Measurements from ENCODE around the gene RAP1A. TPM values are rescaled to one million over a fixed set of nuclear protein-coding genes. Genes with fewer than 3 reads are reported as not detected.
"Not testable (repeated sequence)": the region's sequence is repeated elsewhere in the genome, so short reads cannot be mapped to it uniquely, and the experiment has no call there.

Gene RAP1A
- total and polyA plus RNA-seq, 2 experiments from 2014 or later: 37.6 to 40.0 TPM

GRCh38 chr1:111739925-111740765 lies 120.6 kb downstream of the RAP1A start:
- Histone ChIP-seq H3F3A (ENCODE audit: insufficient read depth) (peaks cover 6% of the 10 kb centered on the region; the same call in 1 of the 2 replicates), H3K27me3 (replicated peaks; ENCODE audit: insufficient read depth) (no peaks in the 10 kb centered on the region), H3K4me3 (peak overlapping the region; percentile 84), H3K9ac (peak overlapping the region; percentile 76), H3K9me2 (ENCODE audit: insufficient read depth) (no peaks in the 10 kb centered on the region), H4K20me1 (ENCODE audit: insufficient read depth) (no peaks in the 10 kb centered on the region), H3K79me2 (ENCODE audit: insufficient read depth) (no peaks in the 10 kb centered on the region), H2AFZ (peak overlapping the region; percentile 83), H3K9me3 (ENCODE audit: low read depth) (no peaks in the 10 kb centered on the region), H3K4me1 (ENCODE audit: insufficient read depth) (peaks cover 17% of the 10 kb centered on the region), H3K4me2 (ENCODE audit: unreplicated experiment) (peak overlapping the region; percentile 86), H3K36me3 (ENCODE audit: low read depth) (no peaks in the 10 kb centered on the region), H3K27ac (peak overlapping the region; percentile 65)
- in situ Hi-C loops (cut with MboI): no loop called here
- peak; percentile 88 for DNase-seq
- TF ChIP-seq EZH2phosphoT487 (IDR thresholded peaks at IDR 0.05; ENCODE audit: insufficient read depth, low read depth): no peak
- TF ChIP-seq EZH2 (IDR thresholded peaks at IDR 0.05; ENCODE audit: insufficient read depth, poor library complexity, severe bottlenecking): no peak
- 2 to 3% methylated on average over 56 to 57 of the region's 63 CpGs for WGBS, 2 experiments (ENCODE audit: low coverage in 1 of 2, low lambda C conversion rate in 2 of 2, missing lambda C conversion rate in 2 of 2)

- H3K36me3 ChIP-seq (ENCODE audit: low read depth); H2AFZ ChIP-seq; DNase-seq; H3K9me3 ChIP-seq (ENCODE audit: low read depth); H3K4me3 ChIP-seq; H3K27me3 ChIP-seq (replicated peaks; ENCODE audit: insufficient read depth); H3K9ac ChIP-seq; H3K4me2 ChIP-seq (ENCODE audit: unreplicated experiment); H4K20me1 ChIP-seq (ENCODE audit: insufficient read depth); H3K9me2 ChIP-seq (ENCODE audit: insufficient read depth); H3K27ac ChIP-seq; in situ Hi-C loops (cut with MboI); H3K79me2 ChIP-seq (ENCODE audit: insufficient read depth): not testable (repeated sequence)
- H3F3A ChIP-seq (ENCODE audit: insufficient read depth): peaks cover 16% of the 10 kb centered on the region
- WGBS, 2 experiments (ENCODE audit: low coverage in 1 of 2, low lambda C conversion rate in 2 of 2, missing lambda C conversion rate in 2 of 2): 95 to 96% methylated on average over 14 of the region's 14 CpGs
- peaks cover 32% of the 10 kb centered on the region for H3K4me1 ChIP-seq (ENCODE audit: insufficient read depth)
Observed at GRCh38 chr1:111742292-111742691, 122.7 kb downstream of the RAP1A start.

DNA sequence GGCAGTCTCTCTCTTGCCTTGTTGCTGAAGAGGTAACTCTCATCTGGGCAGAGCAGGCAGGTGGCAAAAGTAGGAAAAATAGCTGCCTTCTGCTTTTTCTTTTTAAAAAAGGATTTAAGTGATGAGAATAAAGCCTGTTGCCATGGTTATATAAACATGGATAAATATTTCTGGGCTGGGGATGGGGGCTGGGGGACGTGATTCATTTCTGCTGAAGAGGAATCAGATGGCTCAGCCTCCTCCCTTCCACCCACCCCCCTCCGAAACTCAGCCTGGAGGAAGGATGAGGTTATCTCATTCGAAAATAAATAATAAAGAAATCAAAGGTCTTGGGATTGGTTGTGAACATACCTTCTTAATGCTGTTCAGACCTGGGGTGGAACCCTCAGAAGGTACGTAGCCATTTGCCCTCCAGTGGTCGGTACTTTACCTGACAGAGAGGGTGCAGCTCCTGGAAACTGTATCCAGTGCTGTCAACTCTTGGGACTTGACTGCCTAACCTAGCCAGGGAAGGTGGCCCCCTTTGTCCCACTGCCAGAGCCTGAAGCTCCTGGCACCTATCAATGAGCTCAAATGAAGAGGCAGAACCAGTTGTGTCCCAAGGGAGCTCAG lies 123.5 kb downstream of the RAP1A start:
- Histone ChIP-seq H3K36me3 (ENCODE audit: low read depth) (no peaks in the 10 kb centered on the region), H3F3A (ENCODE audit: insufficient read depth) (peaks cover 22% of the 10 kb centered on the region), H3K9ac (no peak overlapping the region), H3K9me2 (ENCODE audit: insufficient read depth) (no peaks in the 10 kb centered on the region), H2AFZ (no peak overlapping the region), H4K20me1 (ENCODE audit: insufficient read depth) (no peaks in the 10 kb centered on the region), H3K9me3 (ENCODE audit: low read depth) (no peaks in the 10 kb centered on the region), H3K79me2 (ENCODE audit: insufficient read depth) (no peaks in the 10 kb centered on the region), H3K4me2 (ENCODE audit: unreplicated experiment) (no peak overlapping the region), H3K27me3 (replicated peaks; ENCODE audit: insufficient read depth) (no peaks in the 10 kb centered on the region), H3K4me3 (no peak overlapping the region), H3K4me1 (ENCODE audit: insufficient read depth) (peaks cover 29% of the 10 kb centered on the region), H3K27ac (peak overlapping the region; percentile 49)
- peak; percentile 50 for DNase-seq
- WGBS, 2 experiments (ENCODE audit: low coverage in 1 of 2, low lambda C conversion rate in 2 of 2, missing lambda C conversion rate in 2 of 2): 76 to 91% methylated on average over 5 of the region's 5 CpGs
- in situ Hi-C loops (cut with MboI): no loop called here
- TF ChIP-seq EZH2phosphoT487 (IDR thresholded peaks at IDR 0.05; ENCODE audit: insufficient read depth, low read depth) (no peak), EZH2 (IDR thresholded peaks at IDR 0.05; ENCODE audit: insufficient read depth, poor library complexity, severe bottlenecking) (no peak)

- Histone ChIP-seq H3K36me3 (ENCODE audit: low read depth) (no peaks in the 10 kb centered on the region), H3K27ac (peak overlapping the region; percentile 49), H3K9me3 (ENCODE audit: low read depth) (no peaks in the 10 kb centered on the region), H3K9ac (peak overlapping the region; percentile 35; the same call in 1 of the 2 replicates), H3F3A (ENCODE audit: insufficient read depth) (peaks cover 22% of the 10 kb centered on the region), H3K27me3 (replicated peaks; ENCODE audit: insufficient read depth) (no peaks in the 10 kb centered on the region), H3K4me1 (ENCODE audit: insufficient read depth) (peaks cover 27% of the 10 kb centered on the region), H3K9me2 (ENCODE audit: insufficient read depth) (no peaks in the 10 kb centered on the region), H3K79me2 (ENCODE audit: insufficient read depth) (no peaks in the 10 kb centered on the region), H3K4me3 (no peak overlapping the region), H4K20me1 (ENCODE audit: insufficient read depth) (no peaks in the 10 kb centered on the region), H3K4me2 (ENCODE audit: unreplicated experiment) (peak overlapping the region; percentile 5), H2AFZ (peak overlapping the region; percentile 1; the same call in 1 of the 2 replicates)
- TF ChIP-seq EZH2 (IDR thresholded peaks at IDR 0.05; ENCODE audit: insufficient read depth, poor library complexity, severe bottlenecking) (no peak), EZH2phosphoT487 (IDR thresholded peaks at IDR 0.05; ENCODE audit: insufficient read depth, low read depth) (no peak)
- in situ Hi-C loops (cut with MboI): no loop called here
- whole genome bisulfite sequencing, 2 experiments (ENCODE audit: low coverage in 1 of 2, low lambda C conversion rate in 2 of 2, missing lambda C conversion rate in 2 of 2): 9 to 22% methylated on average over 3 of the region's 3 CpGs
- DNase-seq: peak; percentile 81
Observed at GRCh38 chr1:111743679-111744101, 124.1 kb downstream of the RAP1A start.

Measured in GM23248 (cell line).